Gastrocnemius medialis (tissue), 4 donors: ENCODE data around the gene GALNT17.

Experiments
- POLR2A ChIP-seq, 2 donors: fragments of 450-650 bp; IDR thresholded peaks; one replicate each; pipeline ENCODE4 v1.6.1; 2017; ENCODE audit warnings: antibody characterized with exemption in 2 of 2, mild to moderate bottlenecking in 2 of 2, moderate library complexity in 2 of 2
- TF ChIP-seq, protein P1 (sequence below), 5 experiments: fragments of 450-650 bp in 3 of 5; fragments of 200-600 bp in 2 of 5; sonication (generic) in 2 of 5; IDR thresholded peaks in 4 of 5; conservative IDR thresholded peaks in 1 of 5; 1 replicate in 4 of 5; 2 replicates in 1 of 5; pipeline ENCODE4 v1.5.1; 2016 to 2019; ENCODE audit warnings: antibody characterized with exemption in 5 of 5, mild to moderate bottlenecking in 3 of 5, moderate library complexity in 3 of 5

- TF ChIP-seq, protein P1, sequence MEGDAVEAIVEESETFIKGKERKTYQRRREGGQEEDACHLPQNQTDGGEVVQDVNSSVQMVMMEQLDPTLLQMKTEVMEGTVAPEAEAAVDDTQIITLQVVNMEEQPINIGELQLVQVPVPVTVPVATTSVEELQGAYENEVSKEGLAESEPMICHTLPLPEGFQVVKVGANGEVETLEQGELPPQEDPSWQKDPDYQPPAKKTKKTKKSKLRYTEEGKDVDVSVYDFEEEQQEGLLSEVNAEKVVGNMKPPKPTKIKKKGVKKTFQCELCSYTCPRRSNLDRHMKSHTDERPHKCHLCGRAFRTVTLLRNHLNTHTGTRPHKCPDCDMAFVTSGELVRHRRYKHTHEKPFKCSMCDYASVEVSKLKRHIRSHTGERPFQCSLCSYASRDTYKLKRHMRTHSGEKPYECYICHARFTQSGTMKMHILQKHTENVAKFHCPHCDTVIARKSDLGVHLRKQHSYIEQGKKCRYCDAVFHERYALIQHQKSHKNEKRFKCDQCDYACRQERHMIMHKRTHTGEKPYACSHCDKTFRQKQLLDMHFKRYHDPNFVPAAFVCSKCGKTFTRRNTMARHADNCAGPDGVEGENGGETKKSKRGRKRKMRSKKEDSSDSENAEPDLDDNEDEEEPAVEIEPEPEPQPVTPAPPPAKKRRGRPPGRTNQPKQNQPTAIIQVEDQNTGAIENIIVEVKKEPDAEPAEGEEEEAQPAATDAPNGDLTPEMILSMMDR (IDR thresholded peaks at IDR 0.05 in 4 of 5, conservative IDR thresholded peaks at IDR 0.05 in 1 of 5), result no peak
- TF ChIP-seq POLR2A (IDR thresholded peaks at IDR 0.05), result no peak
These were observed 231.7 kb downstream of the GALNT17 start for GRCh38 chr7:71363627-71364026.
